Measurements from ENCODE around the gene ZNF256. TPM values are rescaled to one million over a fixed set of nuclear protein-coding genes. Genes with fewer than 3 reads are reported as not detected.

ZNF256 gene
- total RNA-seq, 2 donors from 2014 or later: 10.4 to 11.0 TPM

DNA sequence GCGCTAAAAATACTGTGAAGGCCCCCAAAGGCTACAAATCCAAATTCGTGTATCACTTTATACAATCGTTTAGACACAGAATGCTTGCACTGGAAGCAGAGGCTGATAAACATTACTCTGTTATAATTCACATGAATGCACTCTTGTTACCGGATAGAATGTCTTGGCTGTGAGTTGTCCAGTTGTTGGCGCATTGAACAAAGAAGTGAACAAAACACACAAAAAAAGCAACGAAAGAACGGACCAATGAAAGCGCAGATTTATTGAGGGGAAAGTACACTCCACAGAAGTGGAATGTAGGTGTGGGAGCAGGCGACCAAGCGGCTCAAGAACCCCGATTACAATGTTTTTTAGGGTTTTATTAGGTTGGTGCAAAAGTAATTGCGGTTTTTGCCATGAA is 11.8 kb downstream of the ZNF256 start:
- Mint-ChIP-seq H3K36me3 (ENCODE audit: low read depth) (peaks cover 82% of the 10 kb centered on the region), H3K4me1 (peaks cover 3% of the 10 kb centered on the region), H3K4me3 (peak overlapping the region; percentile 97), H3K27me3 (ENCODE audit: insufficient read depth) (no peaks in the 10 kb centered on the region), H3K9me3 (peaks cover 79% of the 10 kb centered on the region), H3K27ac (no peak overlapping the region)
- Histone ChIP-seq H3K9ac (ENCODE audit: extremely low read depth, low read length, poor library complexity, severe bottlenecking) (no peak overlapping the region), H3K27ac (ENCODE audit: low read depth, low read length) (no peak overlapping the region), H3K4me1 (ENCODE audit: control insufficient read depth, insufficient read depth, low read length) (no peaks in the 10 kb centered on the region), H3K36me3 (ENCODE audit: control insufficient read depth, insufficient read depth, low read length) (peaks cover 57% of the 10 kb centered on the region), H3K9me3 (ENCODE audit: control insufficient read depth, low read length) (peaks cover 52% of the 10 kb centered on the region), H3K27me3 (ENCODE audit: control insufficient read depth, insufficient read depth, low read length, poor library complexity, severe bottlenecking) (no peaks in the 10 kb centered on the region), H3K4me3 (ENCODE audit: low read length) (peak overlapping the region; percentile 97)
- no peak for DNase-seq
- 89 to 90% methylated on average over 11 to 12 of the region's 12 CpGs for WGBS, 2 experiments (ENCODE audit: insufficient coverage in 1 of 2, insufficient read length in 1 of 2)
- TF ChIP-seq CTCF (conservative IDR thresholded peaks at IDR 0.05): no peak

DNA sequence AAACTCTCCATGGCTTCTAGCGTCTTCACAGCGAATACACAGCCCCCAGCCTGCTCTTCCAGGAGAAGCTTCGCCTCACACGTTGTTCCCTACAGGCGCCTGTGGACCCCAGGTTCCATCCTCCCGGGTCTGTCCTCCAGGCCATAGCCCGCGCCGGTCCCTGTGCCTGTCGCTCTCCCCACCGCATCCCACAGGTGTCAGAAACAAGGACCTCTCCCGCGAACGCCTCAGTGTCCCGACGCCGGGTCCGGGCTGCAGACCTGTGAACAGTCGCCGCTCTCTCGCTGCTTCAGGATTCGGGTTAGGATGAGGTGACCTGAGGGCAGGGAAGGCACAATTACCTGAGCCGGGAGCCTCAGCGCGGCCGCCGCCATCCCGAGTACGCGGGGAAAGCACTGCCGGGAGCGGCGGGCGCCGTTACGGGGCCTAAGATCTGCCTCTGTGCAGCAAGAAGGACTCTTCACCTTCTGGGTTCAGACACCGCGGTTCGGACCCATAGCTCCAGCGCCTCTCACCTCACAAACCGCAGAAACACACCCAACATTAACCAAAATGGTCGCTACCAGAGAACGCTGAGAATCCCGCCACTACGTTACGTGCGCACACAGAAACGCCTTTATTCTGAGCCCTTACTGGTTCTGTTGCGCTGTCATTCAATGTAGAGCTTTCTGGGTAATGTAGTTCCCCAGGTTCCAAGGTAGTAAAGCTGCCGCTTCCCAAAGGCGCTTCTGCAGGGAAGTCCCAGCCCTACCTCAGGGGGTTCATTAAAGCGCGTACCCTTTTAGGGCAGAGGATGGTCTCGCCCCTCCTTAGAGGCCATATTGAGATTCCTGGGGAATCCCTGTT is 12.5 kb downstream of the ZNF256 start, which contains the start of gene ZNF418:
Gene ZNF418, minus strand, starts transcription at position 583 of the 846 bp plus-strand sequence. CDS start 1,580 bp downstream, outside the sequence.
- Mint-ChIP-seq H3K27me3 (ENCODE audit: insufficient read depth) (no peaks in the 10 kb centered on the region), H3K4me1 (peaks cover 3% of the 10 kb centered on the region), H3K4me3 (peak within 1 kb of the TSS; percentile 97), H3K27ac (peak within 1 kb of the TSS; percentile 98), H3K36me3 (ENCODE audit: low read depth) (peaks cover 84% of the 10 kb centered on the region), H3K9me3 (peaks cover 83% of the 10 kb centered on the region)
- no peak for TF ChIP-seq CTCF (conservative IDR thresholded peaks at IDR 0.05)
- Histone ChIP-seq H3K27me3 (ENCODE audit: control insufficient read depth, insufficient read depth, low read length, poor library complexity, severe bottlenecking) (no peaks in the 10 kb centered on the region), H3K9ac (ENCODE audit: extremely low read depth, low read length, poor library complexity, severe bottlenecking) (peak within 1 kb of the TSS; percentile 93), H3K4me3 (ENCODE audit: low read length) (peak within 1 kb of the TSS; percentile 97), H3K36me3 (ENCODE audit: control insufficient read depth, insufficient read depth, low read length) (peaks cover 58% of the 10 kb centered on the region), H3K4me1 (ENCODE audit: control insufficient read depth, insufficient read depth, low read length) (no peaks in the 10 kb centered on the region), H3K9me3 (ENCODE audit: control insufficient read depth, low read length) (peaks cover 55% of the 10 kb centered on the region), H3K27ac (ENCODE audit: low read depth, low read length) (no peak within 1 kb of the TSS)
- WGBS, 2 experiments (ENCODE audit: insufficient coverage in 1 of 2, insufficient read length in 1 of 2): 1 to 4% methylated on average over 13 to 54 of the region's 54 CpGs
- DNase-seq: peak; percentile 90

DNA sequence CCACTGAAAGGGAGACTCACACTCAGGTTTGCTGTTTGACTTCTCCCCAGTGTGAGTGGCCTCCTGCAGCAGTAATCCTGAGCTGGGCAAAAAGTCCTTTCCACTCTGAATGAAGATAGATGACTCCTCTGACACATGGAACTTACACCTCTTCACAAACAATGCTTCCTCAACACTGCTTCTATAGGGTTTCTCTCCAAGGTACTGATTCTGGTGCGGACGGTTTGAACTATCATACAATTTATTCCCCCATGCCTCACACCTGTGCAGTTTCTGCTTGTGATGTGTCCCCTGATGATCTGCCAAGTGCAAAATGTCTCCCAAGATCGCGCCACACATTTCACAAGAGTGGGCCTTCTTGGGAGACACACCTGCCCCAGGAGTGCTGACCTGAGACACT is 19.9 kb downstream of the ZNF256 start:
- H3K36me3 ChIP-seq (ENCODE audit: control insufficient read depth, insufficient read depth, low read length): peaks cover 90% of the 10 kb centered on the region
- WGBS, 2 experiments (ENCODE audit: insufficient coverage in 1 of 2, insufficient read length in 1 of 2): 94 to 98% methylated on average over 4 of the region's 4 CpGs
- H3K9me3 ChIP-seq (ENCODE audit: control insufficient read depth, low read length): peaks cover 83% of the 10 kb centered on the region

More for the DNA sequence above, 19.9 kb downstream of the ZNF256 start:
- no peak for DNase-seq
- peaks cover 96% of the 10 kb centered on the region for H3K36me3 Mint-ChIP-seq (ENCODE audit: low read depth)
- H3K4me3 Mint-ChIP-seq: no peak overlapping the region
- Histone ChIP-seq H3K9ac (ENCODE audit: extremely low read depth, low read length, poor library complexity, severe bottlenecking) (no peak overlapping the region), H3K4me3 (ENCODE audit: low read length) (peak overlapping the region; percentile 72), H3K27me3 (ENCODE audit: control insufficient read depth, insufficient read depth, low read length, poor library complexity, severe bottlenecking) (no peaks in the 10 kb centered on the region), H3K27ac (ENCODE audit: low read depth, low read length) (no peak overlapping the region), H3K4me1 (ENCODE audit: control insufficient read depth, insufficient read depth, low read length) (no peaks in the 10 kb centered on the region)
- peaks cover 95% of the 10 kb centered on the region for H3K9me3 Mint-ChIP-seq
- no peak overlapping the region for H3K27ac Mint-ChIP-seq
- TF ChIP-seq CTCF (conservative IDR thresholded peaks at IDR 0.05): no peak
- no peaks in the 10 kb centered on the region for H3K27me3 Mint-ChIP-seq (ENCODE audit: insufficient read depth)
- H3K4me1 Mint-ChIP-seq: no peaks in the 10 kb centered on the region

All from endodermal cell (in vitro differentiated cells).